AG04449 (cell line): ENCODE results near the gene NRCAM.

Experiments used
- CTCF ChIA-PET: fragments of 350-600 bp; formaldehyde crosslinking; extraction: SDS; loops from one replicate; lab custom pipeline; 2021; ENCODE audit warnings: antibody characterized with exemption; lab: Yijun Ruan, JAX
- POLR2A ChIA-PET: fragments of 400-600, 350-600 bp; formaldehyde crosslinking; extraction: SDS; loops from one replicate; lab custom pipeline; 2020; ENCODE audit warnings: antibody characterized with exemption, inconsistent platforms; lab: Yijun Ruan, JAX
- DNase-seq: peaks from one replicate; pipeline ENCODE4 v3.0.0-alpha.2; 2010; ENCODE audit warnings: low read depth, low spot score
- H3K4me3 ChIP-seq: 2 replicates; pipeline ENCODE4 v1.5.1; 2011; ENCODE audit warnings: low read depth, mild to moderate bottlenecking, control low read depth, low read length
- TF ChIP-seq, protein P1 (sequence below): IDR thresholded peaks from one replicate; pipeline ENCODE4 v1.5.1; 2011; ENCODE audit warnings: mild to moderate bottlenecking, moderate library complexity, low read length, control low read depth, inconsistent platforms; ENCODE audit not compliant: insufficient read depth; ENCODE audit errors: missing control alignments

The NRCAM gene

GRCh38 chr7:108236681-108237415 lies 219.4 kb downstream of the NRCAM start:
- TF ChIP-seq, protein P1, sequence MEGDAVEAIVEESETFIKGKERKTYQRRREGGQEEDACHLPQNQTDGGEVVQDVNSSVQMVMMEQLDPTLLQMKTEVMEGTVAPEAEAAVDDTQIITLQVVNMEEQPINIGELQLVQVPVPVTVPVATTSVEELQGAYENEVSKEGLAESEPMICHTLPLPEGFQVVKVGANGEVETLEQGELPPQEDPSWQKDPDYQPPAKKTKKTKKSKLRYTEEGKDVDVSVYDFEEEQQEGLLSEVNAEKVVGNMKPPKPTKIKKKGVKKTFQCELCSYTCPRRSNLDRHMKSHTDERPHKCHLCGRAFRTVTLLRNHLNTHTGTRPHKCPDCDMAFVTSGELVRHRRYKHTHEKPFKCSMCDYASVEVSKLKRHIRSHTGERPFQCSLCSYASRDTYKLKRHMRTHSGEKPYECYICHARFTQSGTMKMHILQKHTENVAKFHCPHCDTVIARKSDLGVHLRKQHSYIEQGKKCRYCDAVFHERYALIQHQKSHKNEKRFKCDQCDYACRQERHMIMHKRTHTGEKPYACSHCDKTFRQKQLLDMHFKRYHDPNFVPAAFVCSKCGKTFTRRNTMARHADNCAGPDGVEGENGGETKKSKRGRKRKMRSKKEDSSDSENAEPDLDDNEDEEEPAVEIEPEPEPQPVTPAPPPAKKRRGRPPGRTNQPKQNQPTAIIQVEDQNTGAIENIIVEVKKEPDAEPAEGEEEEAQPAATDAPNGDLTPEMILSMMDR: no peak
- ChIA-PET POLR2A (no interaction called here), CTCF (no interaction called here)
- no peak for DNase-seq
- no peak overlapping the region for H3K4me3 ChIP-seq

DNA sequence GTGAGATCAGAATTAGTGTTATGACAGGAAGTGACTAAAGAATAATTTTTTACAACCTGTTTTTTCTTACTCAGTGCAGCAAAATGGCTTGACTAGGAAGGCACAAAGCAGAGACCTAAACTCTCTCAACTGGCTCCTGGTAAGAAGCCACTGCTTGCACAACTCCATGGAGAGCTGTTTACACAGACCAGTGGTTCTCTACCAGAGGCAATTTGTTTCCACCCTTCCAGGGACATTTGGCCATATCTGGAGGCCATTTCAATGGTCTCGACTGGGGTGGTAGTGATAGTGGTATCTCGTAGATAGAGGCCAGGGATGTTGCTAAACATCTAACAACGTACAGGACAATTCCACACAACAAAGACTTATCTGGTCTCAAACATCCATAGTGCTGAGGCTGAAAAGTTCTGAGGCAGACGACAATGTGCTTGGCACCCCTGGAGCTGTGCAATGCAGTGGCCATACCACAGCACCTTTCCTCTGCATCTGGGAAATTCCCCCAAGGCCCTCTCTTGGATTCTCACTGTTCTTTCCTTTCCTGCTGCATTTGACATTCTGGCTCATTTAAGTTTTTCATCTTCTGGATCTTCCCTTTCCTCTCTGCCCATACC lies 220.7 kb downstream of the NRCAM start:
- DNase-seq: no peak
- CTCF ChIA-PET: interaction anchor here (1.0 kb wide), 1 partner anchor 18 kb away, joined by 3 read pairs; no protein-coding TSS in a partner anchor
- TF ChIP-seq, protein P1: no peak
- H3K4me3 ChIP-seq: no peak overlapping the region
- POLR2A ChIA-PET: no interaction called here

DNA sequence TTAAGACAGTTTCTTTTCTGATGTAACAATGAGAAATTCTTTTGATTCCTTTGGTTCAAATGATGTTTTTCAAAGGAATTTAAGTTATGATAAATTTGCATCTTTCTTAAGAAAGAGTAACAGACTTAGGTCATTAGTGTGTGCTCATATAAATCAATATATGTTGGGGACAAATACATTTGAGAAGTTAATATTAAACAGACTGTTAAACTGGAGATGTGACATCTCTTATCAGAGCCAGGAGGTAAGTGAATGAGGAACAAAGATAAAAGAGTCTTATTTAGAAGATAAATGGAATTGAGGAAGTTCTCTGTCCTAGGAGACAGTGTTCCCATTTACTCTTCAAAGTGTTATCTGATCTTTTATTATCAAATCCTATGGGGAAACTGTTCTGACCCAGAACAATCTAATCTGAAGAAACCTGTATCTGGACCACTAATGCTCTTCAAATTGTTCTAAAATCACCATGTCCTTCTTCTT lies 221.2 kb downstream of the NRCAM start:
- CTCF ChIA-PET: no interaction called here
- TF ChIP-seq, protein P1: no peak
- DNase-seq: no peak
- POLR2A ChIA-PET: no interaction called here
- H3K4me3 ChIP-seq: no peak overlapping the region

- ChIA-PET CTCF (no interaction called here), POLR2A (no interaction called here)
- DNase-seq: no peak
- TF ChIP-seq, protein P1: no peak
- H3K4me3 ChIP-seq: no peak overlapping the region
Measured at GRCh38 chr7:108234281-108234680, 222.0 kb downstream of the NRCAM start.

DNA sequence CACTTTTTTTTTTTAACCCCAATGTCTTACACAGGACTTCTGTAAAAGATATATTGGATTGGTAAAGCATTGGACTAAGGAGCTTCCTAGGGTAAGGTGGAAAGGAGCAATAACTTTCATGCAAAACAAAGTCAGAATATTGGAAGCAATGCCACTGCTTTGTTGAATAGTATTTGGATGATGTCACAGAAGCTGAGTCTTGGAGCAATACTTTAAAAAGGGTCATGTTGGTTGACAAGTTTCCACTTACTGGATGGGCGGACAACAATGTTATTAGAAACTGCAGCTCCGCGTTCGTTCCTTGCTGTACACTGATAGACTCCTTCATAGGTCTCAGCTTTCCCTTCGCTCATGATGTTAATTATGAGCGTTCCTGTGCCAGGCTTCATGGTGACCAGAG lies 224.2 kb downstream of the NRCAM start:
- TF ChIP-seq, protein P1: no peak
- no peak overlapping the region for H3K4me3 ChIP-seq
- no peak for DNase-seq
- POLR2A ChIA-PET: interaction anchor here (0.9 kb wide), 1 partner anchor 10 kb away, joined by 4 read pairs; no protein-coding TSS in a partner anchor
- CTCF ChIA-PET: interaction anchor here (1.3 kb wide), 1 partner anchor 9 kb away, joined by 3 read pairs; no protein-coding TSS in a partner anchor

- CTCF ChIA-PET: interaction anchor here (1.3 kb wide), 1 partner anchor 8 kb away, joined by 3 read pairs; no protein-coding TSS in a partner anchor
- TF ChIP-seq, protein P1: no peak
- POLR2A ChIA-PET: interaction anchor here (0.9 kb wide), 1 partner anchor 9 kb away, joined by 4 read pairs; no protein-coding TSS in a partner anchor
- no peak overlapping the region for H3K4me3 ChIP-seq
- DNase-seq: no peak
Measured at GRCh38 chr7:108231221-108231620, 225.0 kb downstream of the NRCAM start.
